Mesendoderm (in vitro differentiated cells): ENCODE measurements around the gene BTBD17.
A peak's percentile ranks its signal among the peaks of the same experiment; 100 is the strongest.

Source experiments
- DNase-seq: peaks from one replicate; pipeline ENCODE4 v3.0.0; 2013
- H2AK5ac ChIP-seq: 2 replicates; pipeline ENCODE4 v1.6.1; 2013; ENCODE audit warnings: low read length, inconsistent platforms
- H2BK120ac ChIP-seq: 2 replicates; pipeline ENCODE4 v1.6.1; 2013; ENCODE audit warnings: low read depth, mild to moderate bottlenecking, low read length, moderate library complexity, mixed read lengths
- H2BK15ac ChIP-seq: replicated peaks from 2 replicates; pipeline ENCODE4 v1.6.1; 2013; ENCODE audit warnings: low read depth, mild to moderate bottlenecking, moderate library complexity
- H2BK5ac ChIP-seq: 2 replicates; pipeline ENCODE4 v1.6.1; 2013; ENCODE audit warnings: low read length, inconsistent platforms
- H3K18ac ChIP-seq: 2 replicates; pipeline ENCODE4 v1.6.1; 2013; ENCODE audit warnings: mild to moderate bottlenecking, low read length, mixed read lengths
- H3K23ac ChIP-seq: one replicate; pipeline ENCODE4 v1.6.1; 2013; ENCODE audit warnings: low read length
- H3K27ac ChIP-seq: 2 replicates; pipeline ENCODE4 v1.5.1; 2013; ENCODE audit warnings: low read depth, mild to moderate bottlenecking, inconsistent platforms, low read length, moderate library complexity
- H3K27me3 ChIP-seq: 2 replicates; pipeline ENCODE4 v1.6.1; 2013; ENCODE audit warnings: low read length, control low read depth, mild to moderate bottlenecking, inconsistent platforms; ENCODE audit not compliant: insufficient read depth, poor library complexity
- H3K36me3 ChIP-seq: 2 replicates; pipeline ENCODE4 v1.6.1; 2013; ENCODE audit warnings: low read length, inconsistent platforms; ENCODE audit not compliant: control insufficient read depth, insufficient read depth
- H3K4ac ChIP-seq: one replicate; pipeline ENCODE4 v1.6.1; 2013; ENCODE audit warnings: low read depth, mild to moderate bottlenecking, low read length, moderate library complexity
- H3K4me1 ChIP-seq: 2 replicates; pipeline ENCODE4 v1.6.1; 2013; ENCODE audit warnings: low read depth, low read length, inconsistent platforms; ENCODE audit not compliant: control insufficient read depth
- H3K4me2 ChIP-seq: 2 replicates; pipeline ENCODE4 v1.6.1; 2013; ENCODE audit warnings: low read length
- H3K4me3 ChIP-seq: 2 replicates; pipeline ENCODE4 v1.5.1; 2013; ENCODE audit warnings: mild to moderate bottlenecking, low read length
- H3K56ac ChIP-seq: one replicate; pipeline ENCODE4 v1.6.1; 2013; ENCODE audit warnings: low read length
- H3K79me1 ChIP-seq: 2 replicates; pipeline ENCODE4 v1.6.1; 2013; ENCODE audit warnings: low read length, inconsistent platforms
- H3K79me2 ChIP-seq: 2 replicates; pipeline ENCODE4 v1.6.1; 2013; ENCODE audit warnings: mild to moderate bottlenecking, low read length; ENCODE audit not compliant: control insufficient read depth, insufficient read depth
- H3K9ac ChIP-seq: 2 replicates; pipeline ENCODE4 v1.6.1; 2013; ENCODE audit warnings: low read length, inconsistent platforms
- H4K5ac ChIP-seq: one replicate; pipeline ENCODE4 v1.6.1; 2013; ENCODE audit warnings: low read length
- H4K8ac ChIP-seq: one replicate; pipeline ENCODE4 v1.6.1; 2013; ENCODE audit warnings: low read depth, mild to moderate bottlenecking, control low read depth, low read length, moderate library complexity
- WGBS: extraction: QIAGEN DNeasy Blood & Tissue Kit; methylation state at CpG from one replicate; pipeline ENCODE4 v1.1.7; 2013; ENCODE audit warnings: low lambda C conversion rate, missing lambda C conversion rate; ENCODE audit not compliant: insufficient coverage; ENCODE audit errors: extremely low coverage; 5-methylcytosine and 5-hydroxymethylcytosine counted together

The BTBD17 gene

DNA sequence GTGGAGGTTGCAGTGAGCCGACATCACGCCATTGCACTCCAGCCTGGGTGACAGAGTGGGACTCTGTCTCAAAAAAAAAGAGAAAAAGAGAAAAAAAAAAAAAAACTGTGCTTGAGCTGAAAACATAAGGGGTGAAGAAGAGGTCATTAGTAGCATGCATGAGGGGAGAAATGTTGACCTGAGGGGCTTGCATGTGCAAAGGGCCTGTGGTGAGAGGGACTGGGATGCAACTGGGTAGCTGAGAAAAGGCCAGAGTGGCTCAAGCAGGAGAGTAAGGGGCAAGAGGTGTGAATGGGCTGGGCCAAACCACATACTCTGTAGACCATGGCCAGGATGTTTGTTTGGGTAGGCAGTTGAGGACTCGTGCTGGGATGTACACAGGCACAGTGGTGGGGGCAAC lies 32.3 kb downstream of the BTBD17 start:
- Histone ChIP-seq H3K27ac (no peak overlapping the region), H3K23ac (no peak overlapping the region), H2BK5ac (no peak overlapping the region), H3K4ac (no peak overlapping the region), H3K4me3 (no peak overlapping the region), H3K18ac (no peak overlapping the region), H3K4me2 (no peak overlapping the region), H3K4me1 (no peaks in the 10 kb centered on the region), H4K5ac (no peak overlapping the region), H2BK15ac (no peak overlapping the region), H3K79me1 (no peaks in the 10 kb centered on the region), H3K79me2 (no peaks in the 10 kb centered on the region), H2AK5ac (no peak overlapping the region), H3K9ac (no peak overlapping the region), H4K8ac (no peak overlapping the region), H2BK120ac (no peak overlapping the region), H3K56ac (no peak overlapping the region), H3K27me3 (peaks cover 5% of the 10 kb centered on the region), H3K36me3 (no peaks in the 10 kb centered on the region)
- WGBS, result no CpG with 5 or more reads among the region's 3 CpGs
- no peak for DNase-seq

- no peaks in the 10 kb centered on the region for H3K79me2 ChIP-seq
- H4K8ac ChIP-seq, result no peak overlapping the region
- no peak overlapping the region for H3K18ac ChIP-seq
- no peaks in the 10 kb centered on the region for H3K36me3 ChIP-seq
- H2BK5ac ChIP-seq, result no peak overlapping the region
- no peaks in the 10 kb centered on the region for H3K79me1 ChIP-seq
- no peak overlapping the region for H3K23ac ChIP-seq
- H4K5ac ChIP-seq, result no peak overlapping the region
- no peak for DNase-seq
- peaks cover 5% of the 10 kb centered on the region for H3K27me3 ChIP-seq
- no peak overlapping the region for H2AK5ac ChIP-seq
- H3K9ac ChIP-seq, result no peak overlapping the region
- no peak overlapping the region for H2BK15ac ChIP-seq
- H3K4me1 ChIP-seq, result no peaks in the 10 kb centered on the region
- H3K4me2 ChIP-seq, result no peak overlapping the region
- H3K27ac ChIP-seq, result no peak overlapping the region
- H3K56ac ChIP-seq, result no peak overlapping the region
- no CpG with 5 or more reads among the region's 3 CpGs for WGBS
- H3K4ac ChIP-seq, result no peak overlapping the region
- H3K4me3 ChIP-seq, result no peak overlapping the region
- no peak overlapping the region for H2BK120ac ChIP-seq
These were observed 33.2 kb downstream of the BTBD17 start for GRCh38 chr17:74328487-74328886.

DNA sequence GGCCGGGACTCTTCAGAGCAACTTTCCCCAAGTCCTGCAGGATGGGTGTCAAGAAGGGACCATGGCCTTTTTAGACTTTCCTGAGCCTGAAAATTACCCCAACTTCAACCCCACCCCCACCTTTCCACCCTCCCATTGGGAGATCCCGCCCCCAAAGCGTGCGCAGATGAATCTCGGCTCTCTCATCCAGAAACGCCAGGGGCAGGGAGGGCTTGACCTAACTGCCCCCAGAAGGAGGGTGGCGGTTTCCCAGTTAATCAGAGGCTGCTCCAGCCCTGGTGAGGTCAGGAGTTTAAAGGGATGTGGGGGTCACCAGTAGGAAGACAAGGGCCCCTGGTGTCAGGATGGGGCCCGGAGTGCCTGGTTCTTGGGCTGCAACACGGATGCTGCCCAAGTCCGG lies 35.2 kb downstream of the BTBD17 start:
- peak overlapping the region; percentile 41 for H3K9ac ChIP-seq
- no CpG with 5 or more reads among the region's 10 CpGs for WGBS
- H2BK5ac ChIP-seq, result no peak overlapping the region
- peaks cover 5% of the 10 kb centered on the region for H3K27me3 ChIP-seq
- H3K4ac ChIP-seq, result no peak overlapping the region
- H3K79me2 ChIP-seq, result no peaks in the 10 kb centered on the region
- H3K27ac ChIP-seq, result no peak overlapping the region
- peak overlapping the region; percentile 73 for H3K4me2 ChIP-seq
- H3K79me1 ChIP-seq, result no peaks in the 10 kb centered on the region
- H3K4me1 ChIP-seq, result no peaks in the 10 kb centered on the region
- no peak overlapping the region for H4K5ac ChIP-seq
- peak overlapping the region; percentile 70 for H3K56ac ChIP-seq
- H4K8ac ChIP-seq, result no peak overlapping the region
- H2BK15ac ChIP-seq, result no peak overlapping the region
- H3K4me3 ChIP-seq, result no peak overlapping the region
- H2BK120ac ChIP-seq, result no peak overlapping the region
- no peak overlapping the region for H3K23ac ChIP-seq
- no peak overlapping the region for H2AK5ac ChIP-seq
- no peaks in the 10 kb centered on the region for H3K36me3 ChIP-seq
- H3K18ac ChIP-seq, result no peak overlapping the region
- no peak for DNase-seq

- H3K23ac ChIP-seq, result peak within 1 kb of the TSS; percentile 45
- H3K9ac ChIP-seq, result peak within 1 kb of the TSS; percentile 41
- no peak within 1 kb of the TSS for H3K18ac ChIP-seq
- no peak within 1 kb of the TSS for H4K5ac ChIP-seq
- no peak within 1 kb of the TSS for H4K8ac ChIP-seq
- H3K4me2 ChIP-seq, result peak within 1 kb of the TSS; percentile 73
- H3K79me2 ChIP-seq, result no peaks in the 10 kb centered on the region
- H2BK15ac ChIP-seq, result no peak within 1 kb of the TSS
- no peak within 1 kb of the TSS for H2BK120ac ChIP-seq
- no CpG with 5 or more reads among the region's 73 CpGs for WGBS
- no peak within 1 kb of the TSS for H3K4ac ChIP-seq
- no peak within 1 kb of the TSS for H2AK5ac ChIP-seq
- H3K27me3 ChIP-seq, result peaks cover 5% of the 10 kb centered on the region
- DNase-seq, result peak; percentile 67
- H2BK5ac ChIP-seq, result no peak within 1 kb of the TSS
- H3K4me3 ChIP-seq, result no peak within 1 kb of the TSS
- no peak within 1 kb of the TSS for H3K27ac ChIP-seq
- H3K36me3 ChIP-seq, result no peaks in the 10 kb centered on the region
- no peaks in the 10 kb centered on the region for H3K79me1 ChIP-seq
- H3K56ac ChIP-seq, result peak within 1 kb of the TSS; percentile 70
- H3K4me1 ChIP-seq, result no peaks in the 10 kb centered on the region
These were observed 35.8 kb downstream of the BTBD17 start, which contains the start of gene KIF19 for GRCh38 chr17:74325743-74326379. KIF19 (plus strand) TSS chr17:74326226; CDS start chr17:74326350, 124 bp downstream.

- DNase-seq, result no peak
- no peak overlapping the region for H2BK120ac ChIP-seq
These were observed 36.3 kb downstream of the BTBD17 start for GRCh38 chr17:74325376-74325742.

DNA sequence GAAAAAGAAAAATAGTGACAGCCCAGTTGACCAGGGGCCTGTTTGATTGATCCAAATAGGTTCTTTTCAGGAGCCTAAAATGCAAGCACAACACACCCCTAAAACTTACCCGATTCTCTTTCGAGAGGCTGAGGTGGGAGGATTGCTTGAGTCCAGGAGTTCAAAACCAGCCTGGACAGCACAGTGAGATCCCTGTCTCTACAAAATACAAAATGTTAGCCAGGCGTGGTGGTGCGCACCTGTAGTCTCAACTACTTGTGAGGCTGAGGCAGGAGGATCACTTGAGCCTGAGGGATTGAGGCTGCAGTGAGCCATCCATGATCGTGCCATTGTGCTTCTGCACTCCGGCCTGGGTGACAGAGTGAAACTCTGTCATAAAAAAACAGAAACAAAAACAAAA lies 37.1 kb downstream of the BTBD17 start:
- H3K27me3 ChIP-seq, result peaks cover 5% of the 10 kb centered on the region

More at GRCh38 chr17:74325376-74325742, 36.3 kb downstream of the BTBD17 start:
- no peak overlapping the region for H2AK5ac ChIP-seq
- H3K4ac ChIP-seq, result no peak overlapping the region
- no peak overlapping the region for H2BK5ac ChIP-seq
- no peak overlapping the region for H4K5ac ChIP-seq
- WGBS, result no CpG with 5 or more reads among the region's 11 CpGs
- H3K79me2 ChIP-seq, result no peaks in the 10 kb centered on the region
- no peaks in the 10 kb centered on the region for H3K36me3 ChIP-seq
- no peak overlapping the region for H3K23ac ChIP-seq
- H4K8ac ChIP-seq, result no peak overlapping the region
- no peak overlapping the region for H3K9ac ChIP-seq
- no peak overlapping the region for H3K27ac ChIP-seq
- H3K18ac ChIP-seq, result no peak overlapping the region
- H3K79me1 ChIP-seq, result no peaks in the 10 kb centered on the region
- H3K4me1 ChIP-seq, result no peaks in the 10 kb centered on the region
- H3K56ac ChIP-seq, result peak overlapping the region; percentile 60
- H3K4me2 ChIP-seq, result no peak overlapping the region
- no peak overlapping the region for H3K4me3 ChIP-seq
- peaks cover 5% of the 10 kb centered on the region for H3K27me3 ChIP-seq
- no peak overlapping the region for H2BK15ac ChIP-seq

More for the DNA sequence above, 37.1 kb downstream of the BTBD17 start:
- no peaks in the 10 kb centered on the region for H3K79me2 ChIP-seq
- no peak overlapping the region for H2BK15ac ChIP-seq
- no peaks in the 10 kb centered on the region for H3K36me3 ChIP-seq
- H3K4me2 ChIP-seq, result no peak overlapping the region
- no peak overlapping the region for H2BK5ac ChIP-seq
- H3K79me1 ChIP-seq, result no peaks in the 10 kb centered on the region
- H2BK120ac ChIP-seq, result no peak overlapping the region
- no peak overlapping the region for H3K18ac ChIP-seq
- no peak overlapping the region for H3K56ac ChIP-seq
- no peak overlapping the region for H3K9ac ChIP-seq
- no peak overlapping the region for H3K4me3 ChIP-seq
- no peak overlapping the region for H3K27ac ChIP-seq
- H4K5ac ChIP-seq, result no peak overlapping the region
- no CpG with 5 or more reads among the region's 6 CpGs for WGBS
- H3K23ac ChIP-seq, result no peak overlapping the region
- no peak overlapping the region for H4K8ac ChIP-seq
- H3K4ac ChIP-seq, result no peak overlapping the region
- no peak for DNase-seq
- H3K4me1 ChIP-seq, result no peaks in the 10 kb centered on the region
- H2AK5ac ChIP-seq, result no peak overlapping the region
